Mesothelial cell of epicardium (in vitro differentiated cells): ENCODE data around the gene HSBP1L1. TPM values are rescaled to one million over a fixed set of nuclear protein-coding genes. Genes with fewer than 3 reads are reported as not detected.
"Not testable (repeated sequence)": the region's sequence is repeated elsewhere in the genome, so short reads cannot be mapped to it uniquely, and the experiment has no call there.

Source experiments
- DNase-seq, 2 experiments: peaks; one replicate each; pipeline ENCODE4 v3.0.0; 2021; ENCODE audit warnings: low spot score in 2 of 2; ENCODE audit not compliant: unreplicated experiment in 2 of 2
- H3K27ac Mint-ChIP-seq: 2 replicates; pipeline ENCODE4 v1.8.0; 2021; ENCODE audit warnings: mixed read lengths
- H3K27me3 Mint-ChIP-seq: 2 replicates; pipeline ENCODE4 v1.8.0; 2021; ENCODE audit warnings: low read depth, mixed read lengths
- H3K36me3 Mint-ChIP-seq: 2 replicates; pipeline ENCODE4 v1.8.0; 2021; ENCODE audit warnings: mixed read lengths
- H3K4me1 Mint-ChIP-seq: 2 replicates; pipeline ENCODE4 v1.8.0; 2021; ENCODE audit warnings: mixed read lengths
- H3K4me3 Mint-ChIP-seq: 2 replicates; pipeline ENCODE4 v1.8.0; 2021; ENCODE audit warnings: mild to moderate bottlenecking, moderate library complexity, mixed read lengths
- H3K9me3 Mint-ChIP-seq: 2 replicates; pipeline ENCODE4 v1.8.0; 2021; ENCODE audit warnings: mixed read lengths
- total RNA-seq: library from RNA; stranded (reverse); gene quantifications from 3 replicates; pipeline ENCODE4 v1.2.1, GENCODE V29; 2021
- TF ChIP-seq, protein P1 (sequence below): fragments of 200-600 bp; sonication (generic); IDR thresholded peaks from one replicate; pipeline ENCODE4 v1.5.0; 2021; ENCODE audit warnings: antibody characterized with exemption; ENCODE audit not compliant: unreplicated experiment

HSBP1L1 gene
- total RNA-seq, 1 donor from 2014 or later: 35.4 TPM

DNA sequence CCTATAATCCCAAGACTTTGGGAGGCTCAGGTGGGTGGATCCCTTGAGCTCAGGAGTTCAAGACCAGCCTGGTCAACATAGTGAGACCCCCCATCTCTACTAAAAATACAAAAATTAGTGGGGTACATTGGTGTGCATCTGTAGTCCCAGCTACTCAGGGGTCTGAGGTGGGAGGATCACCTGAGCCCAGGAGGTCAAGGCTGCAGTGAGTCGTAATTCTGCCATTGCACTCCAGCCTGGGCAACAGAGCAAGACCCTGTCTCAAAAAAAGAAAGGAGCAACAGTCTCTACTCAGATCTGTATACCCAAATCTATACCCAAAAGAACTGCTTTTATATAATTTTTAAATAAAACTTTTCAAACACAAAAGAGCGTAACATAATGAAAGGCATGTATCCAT is 5.5 kb upstream of the HSBP1L1 start:
- Mint-ChIP-seq H3K4me3 (no peak overlapping the region), H3K27me3 (no peaks in the 10 kb centered on the region), H3K4me1 (peaks cover 34% of the 10 kb centered on the region)

DNA sequence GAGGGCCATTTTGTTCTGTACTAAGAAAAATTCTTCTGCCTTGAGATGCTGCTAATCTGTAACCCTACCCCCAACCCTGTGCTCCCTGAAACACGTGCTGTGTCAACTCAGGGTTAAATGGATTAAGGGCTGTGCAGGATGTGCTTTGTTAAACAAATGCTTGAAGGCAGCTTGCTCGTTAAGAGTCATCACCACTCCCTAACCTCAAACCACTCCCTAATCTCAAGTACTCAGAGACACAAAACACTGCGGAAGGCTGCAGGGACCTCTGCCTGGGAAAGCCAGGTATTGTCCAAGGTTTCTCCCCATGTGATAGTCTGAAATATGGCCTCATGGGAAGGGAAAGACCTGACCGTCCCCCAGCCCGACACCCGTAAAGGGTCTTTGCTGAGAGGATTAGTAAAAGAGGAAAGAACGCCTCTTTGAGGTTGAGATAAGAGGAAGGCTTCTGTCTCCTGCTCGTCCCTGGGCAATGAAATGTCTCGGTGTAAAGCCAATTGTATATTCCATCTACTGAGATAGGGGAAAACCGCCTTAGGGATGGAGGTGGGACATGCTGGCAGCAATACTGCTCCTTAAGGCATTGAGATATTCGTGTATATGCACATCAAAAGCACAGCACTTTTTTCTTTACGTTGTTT is 4.2 kb upstream of the HSBP1L1 start:
- H3K27ac Mint-ChIP-seq, H3K9me3 Mint-ChIP-seq, H3K27me3 Mint-ChIP-seq, H3K36me3 Mint-ChIP-seq, DNase-seq: not testable (repeated sequence)
- peaks cover 36% of the 10 kb centered on the region for H3K4me1 Mint-ChIP-seq
- H3K4me3 Mint-ChIP-seq: peak overlapping the region; percentile 42

More for the DNA sequence above, 5.5 kb upstream of the HSBP1L1 start:
- Mint-ChIP-seq H3K9me3 (no peaks in the 10 kb centered on the region), H3K36me3 (no peaks in the 10 kb centered on the region), H3K27ac (no peak overlapping the region)
- TF ChIP-seq, protein P1, sequence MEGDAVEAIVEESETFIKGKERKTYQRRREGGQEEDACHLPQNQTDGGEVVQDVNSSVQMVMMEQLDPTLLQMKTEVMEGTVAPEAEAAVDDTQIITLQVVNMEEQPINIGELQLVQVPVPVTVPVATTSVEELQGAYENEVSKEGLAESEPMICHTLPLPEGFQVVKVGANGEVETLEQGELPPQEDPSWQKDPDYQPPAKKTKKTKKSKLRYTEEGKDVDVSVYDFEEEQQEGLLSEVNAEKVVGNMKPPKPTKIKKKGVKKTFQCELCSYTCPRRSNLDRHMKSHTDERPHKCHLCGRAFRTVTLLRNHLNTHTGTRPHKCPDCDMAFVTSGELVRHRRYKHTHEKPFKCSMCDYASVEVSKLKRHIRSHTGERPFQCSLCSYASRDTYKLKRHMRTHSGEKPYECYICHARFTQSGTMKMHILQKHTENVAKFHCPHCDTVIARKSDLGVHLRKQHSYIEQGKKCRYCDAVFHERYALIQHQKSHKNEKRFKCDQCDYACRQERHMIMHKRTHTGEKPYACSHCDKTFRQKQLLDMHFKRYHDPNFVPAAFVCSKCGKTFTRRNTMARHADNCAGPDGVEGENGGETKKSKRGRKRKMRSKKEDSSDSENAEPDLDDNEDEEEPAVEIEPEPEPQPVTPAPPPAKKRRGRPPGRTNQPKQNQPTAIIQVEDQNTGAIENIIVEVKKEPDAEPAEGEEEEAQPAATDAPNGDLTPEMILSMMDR: no peak
- no peak for DNase-seq

DNA sequence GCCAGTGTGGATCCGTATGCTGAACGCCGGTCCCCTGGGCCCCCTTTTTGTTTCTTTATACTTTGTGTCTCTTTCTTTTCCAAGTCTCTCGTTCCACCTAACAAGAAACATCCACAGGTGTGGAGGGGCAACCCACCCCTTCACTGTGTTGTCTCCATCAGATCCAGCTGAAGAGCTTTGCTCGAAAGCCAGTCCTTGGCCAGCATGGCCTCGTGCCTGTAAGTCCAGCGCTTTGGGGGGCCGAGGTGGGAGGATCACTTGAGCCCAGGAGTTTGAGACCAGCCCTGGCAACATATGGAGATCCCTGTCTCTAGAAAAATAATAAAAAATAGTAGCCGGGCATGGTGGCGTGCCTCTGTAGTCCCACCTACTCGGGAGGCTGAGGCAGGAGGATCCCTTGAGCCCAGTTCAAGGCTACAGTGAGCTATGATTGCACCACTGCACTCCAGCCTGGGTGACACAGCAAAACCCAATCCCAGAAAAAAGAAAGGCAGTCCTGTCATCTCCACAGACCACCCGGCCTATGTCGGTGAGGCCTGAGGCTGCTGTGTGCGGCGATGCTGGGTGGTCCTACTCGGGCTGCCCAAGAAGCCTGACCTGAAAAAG is 3.4 kb upstream of the HSBP1L1 start:
- H3K4me1 Mint-ChIP-seq: peaks cover 41% of the 10 kb centered on the region
- H3K27me3 Mint-ChIP-seq: no peaks in the 10 kb centered on the region
- no peak for DNase-seq
- H3K9me3 Mint-ChIP-seq: no peaks in the 10 kb centered on the region
- TF ChIP-seq, protein P1: no peak
- no peaks in the 10 kb centered on the region for H3K36me3 Mint-ChIP-seq
- H3K4me3 Mint-ChIP-seq: no peak overlapping the region
- H3K27ac Mint-ChIP-seq: no peak overlapping the region

DNA sequence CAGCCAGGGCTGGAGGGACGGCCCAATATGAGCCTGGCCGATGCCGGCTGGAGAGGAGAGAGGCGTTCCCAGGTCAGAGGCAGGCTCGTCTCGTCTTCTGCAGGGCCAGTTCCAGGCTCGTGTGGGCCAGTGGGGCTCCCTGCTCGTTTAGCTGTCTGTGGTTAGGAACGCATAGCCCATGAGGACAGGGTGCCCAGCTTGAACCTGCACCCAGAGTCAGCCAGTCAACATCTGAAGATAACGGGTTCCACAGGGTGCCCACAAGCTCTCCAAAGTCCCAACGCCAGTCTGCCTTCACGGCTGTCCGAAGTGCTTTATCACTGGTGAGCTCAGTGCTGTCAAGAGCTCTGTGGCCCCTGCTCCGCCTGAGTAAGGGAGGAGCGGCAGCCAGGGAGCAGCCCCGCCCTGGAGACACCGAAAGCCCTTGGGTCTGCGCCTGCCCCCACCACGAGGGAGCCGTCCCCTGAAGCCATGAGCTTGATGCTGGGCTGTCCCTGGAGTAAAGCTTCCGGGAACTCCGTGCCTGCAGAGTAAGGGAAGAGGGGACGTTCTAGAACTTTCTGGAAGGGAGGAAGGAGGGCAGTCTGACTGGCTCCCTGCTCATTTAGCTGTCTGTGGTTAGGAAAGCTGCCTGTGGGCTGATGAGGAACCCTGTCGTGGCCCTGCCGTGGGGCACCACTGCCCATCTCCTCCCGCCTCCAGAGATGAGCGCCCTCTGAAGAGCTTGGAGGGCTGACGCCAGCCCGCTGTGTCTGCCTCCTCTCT is 2.7 kb upstream of the HSBP1L1 start:
- no peaks in the 10 kb centered on the region for H3K27me3 Mint-ChIP-seq
- TF ChIP-seq, protein P1: no peak
- no peak for DNase-seq
- no peaks in the 10 kb centered on the region for H3K36me3 Mint-ChIP-seq
- no peak overlapping the region for H3K4me3 Mint-ChIP-seq
- peak overlapping the region; percentile 90 for H3K27ac Mint-ChIP-seq
- peaks cover 41% of the 10 kb centered on the region for H3K4me1 Mint-ChIP-seq
- H3K9me3 Mint-ChIP-seq: no peaks in the 10 kb centered on the region

DNA sequence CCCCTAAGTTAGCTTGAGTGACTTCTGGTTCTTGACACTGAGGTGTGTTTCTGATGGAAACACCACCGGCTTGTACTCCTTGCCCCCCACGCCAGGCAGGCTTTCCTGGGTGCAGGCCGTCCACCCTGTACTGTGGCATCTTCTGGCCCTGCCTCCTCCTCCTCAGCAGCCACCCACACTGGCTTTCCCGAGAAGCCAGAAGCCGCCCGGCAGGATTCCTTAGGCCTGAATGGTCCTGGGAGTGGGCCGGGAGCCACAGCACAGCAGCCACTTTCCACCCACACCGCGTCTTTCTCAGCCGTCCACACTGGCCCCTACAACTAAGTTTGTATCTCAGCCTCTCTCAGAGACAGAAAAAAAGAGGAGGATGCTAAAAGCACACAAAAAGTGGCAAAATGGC is 2.1 kb upstream of the HSBP1L1 start:
- peaks cover 3% of the 10 kb centered on the region for H3K36me3 Mint-ChIP-seq
- peak overlapping the region; percentile 90 for H3K27ac Mint-ChIP-seq
- peak in 1 of 2 experiments; percentile 53 for DNase-seq
- H3K27me3 Mint-ChIP-seq: no peaks in the 10 kb centered on the region
- peaks cover 41% of the 10 kb centered on the region for H3K4me1 Mint-ChIP-seq
- TF ChIP-seq, protein P1: no peak
- H3K4me3 Mint-ChIP-seq: peak overlapping the region; percentile 5
- no peaks in the 10 kb centered on the region for H3K9me3 Mint-ChIP-seq
